ENCODE results near the gene ZBTB43. TPM values are rescaled to one million over a fixed set of nuclear protein-coding genes. Genes with fewer than 3 reads are reported as not detected.
"Not testable (repeated sequence)": the region's sequence is repeated elsewhere in the genome, so short reads cannot be mapped to it uniquely, and the experiment has no call there.

ZBTB43 gene
- total RNA-seq, 1 experiment from 2014 or later = 6.8 TPM

- DNase-seq (ENCODE audit: low read depth in 1 of 2, low spot score in 2 of 2) = peak; percentile 72 to 80
- no peak overlapping the region for H3K4me3 ChIP-seq
- H3K27me3 ChIP-seq (replicated peaks) = peaks cover 15% of the 10 kb centered on the region
- H3K9me3 ChIP-seq (replicated peaks) = no peaks in the 10 kb centered on the region
- H3K36me3 ChIP-seq = no peaks in the 10 kb centered on the region
- H3K27ac ChIP-seq = no peak overlapping the region
- H3K4me1 ChIP-seq (replicated peaks) = no peaks in the 10 kb centered on the region; the same call in 1 of the 2 replicates
These were observed 23.4 kb upstream of the ZBTB43 start for GRCh38 chr9:126781186-126782052.

- Histone ChIP-seq H3K4me3 (no peak overlapping the region), H3K27ac (no peak overlapping the region), H3K27me3 (replicated peaks) (peaks cover 11% of the 10 kb centered on the region), H3K36me3 (no peaks in the 10 kb centered on the region), H3K4me1 (replicated peaks) (no peaks in the 10 kb centered on the region; the same call in 1 of the 2 replicates), H3K9me3 (replicated peaks) (no peaks in the 10 kb centered on the region)
- no peak for DNase-seq (ENCODE audit: low read depth in 1 of 2, low spot score in 2 of 2)
These were observed 22.8 kb upstream of the ZBTB43 start for GRCh38 chr9:126782053-126782388.

- DNase-seq (ENCODE audit: low read depth in 1 of 2, low spot score in 2 of 2) = no peak
- H3K27me3 ChIP-seq (replicated peaks) = peaks cover 9% of the 10 kb centered on the region
These were observed 20.9 kb upstream of the ZBTB43 start for GRCh38 chr9:126783949-126784348.

GRCh38 chr9:126784401-126784800 lies 20.4 kb upstream of the ZBTB43 start:
- DNase-seq (ENCODE audit: low read depth in 1 of 2, low spot score in 2 of 2) = no peak
- no peak overlapping the region for H3K4me3 ChIP-seq
- H3K36me3 ChIP-seq = no peaks in the 10 kb centered on the region
- no peak overlapping the region for H3K27ac ChIP-seq
- no peaks in the 10 kb centered on the region; the same call in 1 of the 2 replicates for H3K4me1 ChIP-seq (replicated peaks)
- no peaks in the 10 kb centered on the region for H3K9me3 ChIP-seq (replicated peaks)
- H3K27me3 ChIP-seq (replicated peaks) = peaks cover 9% of the 10 kb centered on the region

More at GRCh38 chr9:126783949-126784348, 20.9 kb upstream of the ZBTB43 start:
- Histone ChIP-seq H3K4me3 (no peak overlapping the region), H3K36me3 (no peaks in the 10 kb centered on the region), H3K9me3 (replicated peaks) (no peaks in the 10 kb centered on the region), H3K27ac (no peak overlapping the region), H3K4me1 (replicated peaks) (no peaks in the 10 kb centered on the region; the same call in 1 of the 2 replicates)

- H3K36me3 ChIP-seq; DNase-seq (ENCODE audit: low read depth in 1 of 2, low spot score in 2 of 2); H3K4me1 ChIP-seq (replicated peaks); H3K9me3 ChIP-seq (replicated peaks); H3K4me3 ChIP-seq; H3K27me3 ChIP-seq (replicated peaks); H3K27ac ChIP-seq: not testable (repeated sequence)
These were observed 20.0 kb upstream of the ZBTB43 start for GRCh38 chr9:126784841-126785240.

GRCh38 chr9:126788046-126788445 lies 16.8 kb upstream of the ZBTB43 start:
- Histone ChIP-seq H3K9me3 (replicated peaks) (no peaks in the 10 kb centered on the region), H3K27ac (no peak overlapping the region), H3K27me3 (replicated peaks) (peaks cover 4% of the 10 kb centered on the region; the same call in 1 of the 2 replicates), H3K4me1 (replicated peaks) (peaks cover 7% of the 10 kb centered on the region), H3K36me3 (no peaks in the 10 kb centered on the region), H3K4me3 (no peak overlapping the region)
- DNase-seq (ENCODE audit: low read depth in 1 of 2, low spot score in 2 of 2) = no peak

- no peak for DNase-seq (ENCODE audit: low read depth in 1 of 2, low spot score in 2 of 2)
- no peaks in the 10 kb centered on the region for H3K36me3 ChIP-seq
- peaks cover 4% of the 10 kb centered on the region; the same call in 1 of the 2 replicates for H3K27me3 ChIP-seq (replicated peaks)
- peaks cover 7% of the 10 kb centered on the region for H3K4me1 ChIP-seq (replicated peaks)
- no peak overlapping the region for H3K27ac ChIP-seq
- H3K9me3 ChIP-seq (replicated peaks) = no peaks in the 10 kb centered on the region
- H3K4me3 ChIP-seq = no peak overlapping the region
These were observed 16.0 kb upstream of the ZBTB43 start for GRCh38 chr9:126788634-126789349.

GRCh38 chr9:126790561-126790960 lies 14.3 kb upstream of the ZBTB43 start:
- Histone ChIP-seq H3K4me1 (replicated peaks) (peaks cover 7% of the 10 kb centered on the region), H3K36me3 (no peaks in the 10 kb centered on the region), H3K27ac (no peak overlapping the region), H3K27me3 (replicated peaks) (peaks cover 4% of the 10 kb centered on the region; the same call in 1 of the 2 replicates), H3K9me3 (replicated peaks) (no peaks in the 10 kb centered on the region), H3K4me3 (no peak overlapping the region)
- no peak for DNase-seq (ENCODE audit: low read depth in 1 of 2, low spot score in 2 of 2)

- Histone ChIP-seq H3K36me3 (no peaks in the 10 kb centered on the region), H3K4me3 (no peak overlapping the region), H3K4me1 (replicated peaks) (peaks cover 7% of the 10 kb centered on the region), H3K27me3 (replicated peaks) (peaks cover 4% of the 10 kb centered on the region; the same call in 1 of the 2 replicates), H3K27ac (no peak overlapping the region), H3K9me3 (replicated peaks) (no peaks in the 10 kb centered on the region)
- peak in 1 of 2 experiments; percentile 27 for DNase-seq (ENCODE audit: low read depth in 1 of 2, low spot score in 2 of 2)
These were observed 13.2 kb upstream of the ZBTB43 start for GRCh38 chr9:126791406-126792230.

GRCh38 chr9:126793686-126794417 lies 11.0 kb upstream of the ZBTB43 start:
- H3K27me3 ChIP-seq (replicated peaks) = no peaks in the 10 kb centered on the region
- H3K4me1 ChIP-seq (replicated peaks) = peaks cover 7% of the 10 kb centered on the region
- H3K9me3 ChIP-seq (replicated peaks) = no peaks in the 10 kb centered on the region
- H3K36me3 ChIP-seq = no peaks in the 10 kb centered on the region
- H3K4me3 ChIP-seq = no peak overlapping the region
- no peak overlapping the region for H3K27ac ChIP-seq
- no peak for DNase-seq (ENCODE audit: low read depth in 1 of 2, low spot score in 2 of 2)

GRCh38 chr9:126794441-126794840 lies 10.4 kb upstream of the ZBTB43 start:
- DNase-seq (ENCODE audit: low read depth in 1 of 2, low spot score in 2 of 2) = no peak
- H3K27me3 ChIP-seq (replicated peaks) = no peaks in the 10 kb centered on the region

GRCh38 chr9:126796758-126797157 lies 8.1 kb upstream of the ZBTB43 start:
- no peak for DNase-seq (ENCODE audit: low read depth in 1 of 2, low spot score in 2 of 2)
- Histone ChIP-seq H3K36me3 (no peaks in the 10 kb centered on the region), H3K9me3 (replicated peaks) (no peaks in the 10 kb centered on the region), H3K27me3 (replicated peaks) (no peaks in the 10 kb centered on the region), H3K4me3 (no peak overlapping the region), H3K27ac (no peak overlapping the region), H3K4me1 (replicated peaks) (peaks cover 4% of the 10 kb centered on the region)

More at GRCh38 chr9:126794441-126794840, 10.4 kb upstream of the ZBTB43 start:
- Histone ChIP-seq H3K9me3 (replicated peaks) (no peaks in the 10 kb centered on the region), H3K4me3 (no peak overlapping the region), H3K36me3 (no peaks in the 10 kb centered on the region), H3K4me1 (replicated peaks) (peaks cover 7% of the 10 kb centered on the region), H3K27ac (no peak overlapping the region)

- H3K36me3 ChIP-seq = no peaks in the 10 kb centered on the region
- no peak for DNase-seq (ENCODE audit: low read depth in 1 of 2, low spot score in 2 of 2)
- no peaks in the 10 kb centered on the region for H3K9me3 ChIP-seq (replicated peaks)
- H3K27me3 ChIP-seq (replicated peaks) = no peaks in the 10 kb centered on the region
- no peaks in the 10 kb centered on the region for H3K4me1 ChIP-seq (replicated peaks)
- no peak overlapping the region for H3K4me3 ChIP-seq
- no peak overlapping the region for H3K27ac ChIP-seq
These were observed 6.9 kb upstream of the ZBTB43 start for GRCh38 chr9:126797903-126798302.
